ENCODE data around the gene GIMAP5.
"Not testable (repeated sequence)": the region's sequence is repeated elsewhere in the genome, so short reads cannot be mapped to it uniquely, and the experiment has no call there.

The GIMAP5 gene

DNA sequence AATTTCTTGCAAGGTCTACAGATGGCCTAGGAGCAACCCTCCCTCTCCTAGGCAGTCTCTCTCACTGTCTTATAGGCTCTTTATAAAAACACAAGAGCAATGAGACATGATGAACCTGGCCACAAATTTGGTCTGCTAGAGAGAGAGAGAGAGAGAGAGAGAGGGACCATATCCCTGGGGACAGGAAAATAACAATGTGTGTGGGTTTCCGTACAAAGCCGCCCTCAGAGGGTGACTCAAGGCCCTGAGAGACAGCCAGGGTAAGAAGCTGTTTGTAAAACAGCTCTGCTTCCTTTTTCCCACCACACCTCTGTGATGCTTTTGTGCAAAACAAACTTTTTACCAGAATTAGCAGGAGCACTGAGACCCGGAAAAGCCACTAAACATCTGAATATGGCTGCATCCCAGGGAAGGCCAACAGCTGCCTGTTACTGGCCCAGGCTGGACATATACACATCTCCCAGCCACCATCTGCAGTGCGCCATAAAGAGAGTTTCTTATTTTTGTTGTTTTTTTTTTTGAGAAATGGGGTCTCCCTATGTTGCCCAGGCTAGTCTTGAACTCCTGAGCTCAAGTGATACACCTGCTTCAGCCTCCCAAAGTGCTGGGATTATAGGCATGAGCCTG lies 18.4 kb downstream of the GIMAP5 start:
- no peak overlapping the region for H3K4me3 ChIP-seq (replicated peaks in 1 of 2; ENCODE audit: low read depth in 2 of 2, low read length in 2 of 2)
- DNase-seq (ENCODE audit: low read depth in 2 of 2) = peak in 1 of 2 donors; percentile 40
- TF ChIP-seq, protein P1, sequence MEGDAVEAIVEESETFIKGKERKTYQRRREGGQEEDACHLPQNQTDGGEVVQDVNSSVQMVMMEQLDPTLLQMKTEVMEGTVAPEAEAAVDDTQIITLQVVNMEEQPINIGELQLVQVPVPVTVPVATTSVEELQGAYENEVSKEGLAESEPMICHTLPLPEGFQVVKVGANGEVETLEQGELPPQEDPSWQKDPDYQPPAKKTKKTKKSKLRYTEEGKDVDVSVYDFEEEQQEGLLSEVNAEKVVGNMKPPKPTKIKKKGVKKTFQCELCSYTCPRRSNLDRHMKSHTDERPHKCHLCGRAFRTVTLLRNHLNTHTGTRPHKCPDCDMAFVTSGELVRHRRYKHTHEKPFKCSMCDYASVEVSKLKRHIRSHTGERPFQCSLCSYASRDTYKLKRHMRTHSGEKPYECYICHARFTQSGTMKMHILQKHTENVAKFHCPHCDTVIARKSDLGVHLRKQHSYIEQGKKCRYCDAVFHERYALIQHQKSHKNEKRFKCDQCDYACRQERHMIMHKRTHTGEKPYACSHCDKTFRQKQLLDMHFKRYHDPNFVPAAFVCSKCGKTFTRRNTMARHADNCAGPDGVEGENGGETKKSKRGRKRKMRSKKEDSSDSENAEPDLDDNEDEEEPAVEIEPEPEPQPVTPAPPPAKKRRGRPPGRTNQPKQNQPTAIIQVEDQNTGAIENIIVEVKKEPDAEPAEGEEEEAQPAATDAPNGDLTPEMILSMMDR (IDR thresholded peaks at IDR 0.05; ENCODE audit: low read depth, low read length) = no peak

DNA sequence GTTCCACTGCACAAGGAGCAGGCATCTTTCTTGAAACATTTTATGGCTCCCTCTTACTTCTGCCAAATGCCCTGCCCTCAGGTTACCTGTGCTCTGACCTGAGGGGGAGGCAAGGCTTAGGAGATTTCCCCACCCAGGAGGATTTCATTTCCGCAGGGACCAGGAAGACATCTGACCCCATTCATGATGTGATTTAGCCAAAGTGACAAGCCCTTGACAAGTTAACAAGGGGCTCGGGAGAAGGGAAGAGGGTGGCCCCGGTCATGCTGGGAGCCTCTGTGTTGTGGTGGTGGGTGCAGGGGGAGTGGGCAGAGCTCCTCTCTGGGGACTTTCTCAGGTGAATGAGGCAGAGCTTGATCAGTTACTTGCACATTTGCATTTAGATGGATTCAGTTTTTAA lies 18.9 kb downstream of the GIMAP5 start:
- TF ChIP-seq, protein P1 (IDR thresholded peaks at IDR 0.05; ENCODE audit: low read depth, low read length) = no peak
- no peak for DNase-seq (ENCODE audit: low read depth in 2 of 2)
- no peak overlapping the region for H3K4me3 ChIP-seq (replicated peaks in 1 of 2; ENCODE audit: low read depth in 2 of 2, low read length in 2 of 2)

DNA sequence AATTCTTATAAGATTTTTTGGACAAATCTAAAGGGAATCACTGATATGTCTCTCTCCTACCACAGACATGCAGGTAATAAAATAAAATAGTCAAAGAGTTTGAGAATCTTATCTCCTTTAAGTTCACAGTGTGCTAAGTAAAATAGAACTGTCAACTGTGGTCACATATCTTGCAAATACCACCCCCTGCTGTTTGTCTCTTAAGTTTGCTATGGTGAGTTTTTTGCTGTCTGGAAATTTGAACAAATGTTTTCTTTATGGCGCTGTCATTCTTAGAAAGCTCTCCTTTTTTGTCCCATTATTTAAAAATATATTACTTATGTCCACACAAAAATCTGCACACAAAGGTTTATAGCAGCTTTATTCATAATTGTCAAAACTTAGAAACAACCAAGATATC lies 19.6 kb downstream of the GIMAP5 start:
- peak in 1 of 2 donors; percentile 7 for DNase-seq (ENCODE audit: low read depth in 2 of 2)
- TF ChIP-seq, protein P1 (IDR thresholded peaks at IDR 0.05; ENCODE audit: low read depth, low read length) = no peak
- H3K4me3 ChIP-seq (replicated peaks in 1 of 2; ENCODE audit: low read depth in 2 of 2, low read length in 2 of 2) = no peak overlapping the region

DNA sequence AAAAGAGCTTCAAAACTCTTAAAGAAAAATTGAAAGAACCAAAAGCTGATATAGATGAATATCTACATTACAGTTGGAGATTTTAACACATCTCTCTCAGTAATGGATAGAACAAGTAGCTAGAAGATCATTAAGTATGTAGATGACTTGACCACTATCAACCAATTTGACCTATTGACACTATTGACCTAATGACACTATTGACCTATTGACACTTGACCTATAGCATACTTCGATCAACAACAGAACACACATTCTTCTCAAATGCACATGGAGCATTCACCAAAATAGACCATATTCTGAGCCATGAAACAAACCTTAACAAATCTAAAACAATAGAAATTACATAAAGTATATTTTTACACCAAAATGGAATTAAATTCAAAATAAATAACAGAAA lies 22.3 kb downstream of the GIMAP5 start:
- no peak for DNase-seq (ENCODE audit: low read depth in 2 of 2)
- TF ChIP-seq, protein P1 (IDR thresholded peaks at IDR 0.05; ENCODE audit: low read depth, low read length) = no peak
- no peak overlapping the region for H3K4me3 ChIP-seq (replicated peaks in 1 of 2; ENCODE audit: low read depth in 2 of 2, low read length in 2 of 2)

DNA sequence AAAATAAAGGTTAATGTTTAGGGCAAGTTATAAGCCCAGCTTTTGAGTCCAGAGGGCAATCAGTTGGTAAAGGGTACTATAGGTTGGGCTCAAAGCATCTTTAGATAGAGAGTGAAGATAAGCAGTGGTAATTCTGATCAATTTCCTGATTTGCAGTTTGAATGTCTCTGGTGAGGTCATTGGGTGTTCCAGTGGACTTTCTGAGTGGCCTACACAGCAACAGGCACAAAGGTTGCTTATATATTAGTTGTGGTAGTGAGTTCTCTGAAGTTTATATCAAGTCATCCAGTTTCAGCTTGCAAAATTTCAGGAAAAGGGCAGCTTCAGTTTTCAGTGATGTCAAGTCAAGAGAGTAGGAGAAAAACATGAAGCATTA lies 29.1 kb downstream of the GIMAP5 start:
- no peak overlapping the region for H3K4me3 ChIP-seq (replicated peaks in 1 of 2; ENCODE audit: low read depth in 2 of 2, low read length in 2 of 2)
- TF ChIP-seq, protein P1 (IDR thresholded peaks at IDR 0.05; ENCODE audit: low read depth, low read length) = no peak

DNA sequence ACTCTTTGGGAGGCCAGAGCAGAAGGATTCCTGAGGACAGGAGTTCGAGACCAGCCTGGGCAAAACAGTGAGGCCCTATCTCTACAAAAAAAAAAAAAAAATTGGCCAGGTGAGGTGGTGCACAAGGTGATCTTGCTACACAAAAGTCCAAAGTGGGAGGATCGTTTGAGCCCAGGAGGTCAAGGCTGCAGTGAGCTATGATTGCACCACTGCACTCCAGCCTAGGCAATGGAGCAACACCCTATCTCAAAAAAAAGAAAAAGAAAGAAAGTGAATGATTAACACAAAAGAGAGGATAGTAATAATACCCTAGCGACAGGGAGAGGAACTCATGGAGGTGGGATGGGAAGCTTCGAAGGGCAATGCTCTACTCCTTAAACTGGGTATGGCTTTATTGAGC lies 32.5 kb downstream of the GIMAP5 start:
- H3K4me3 ChIP-seq (replicated peaks in 1 of 2; ENCODE audit: low read depth in 2 of 2, low read length in 2 of 2) = no peak overlapping the region
- TF ChIP-seq, protein P1 (IDR thresholded peaks at IDR 0.05; ENCODE audit: low read depth, low read length) = no peak
- DNase-seq (ENCODE audit: low read depth in 2 of 2) = no peak

More for the DNA sequence above, 29.1 kb downstream of the GIMAP5 start:
- DNase-seq (ENCODE audit: low read depth in 2 of 2) = no peak

DNA sequence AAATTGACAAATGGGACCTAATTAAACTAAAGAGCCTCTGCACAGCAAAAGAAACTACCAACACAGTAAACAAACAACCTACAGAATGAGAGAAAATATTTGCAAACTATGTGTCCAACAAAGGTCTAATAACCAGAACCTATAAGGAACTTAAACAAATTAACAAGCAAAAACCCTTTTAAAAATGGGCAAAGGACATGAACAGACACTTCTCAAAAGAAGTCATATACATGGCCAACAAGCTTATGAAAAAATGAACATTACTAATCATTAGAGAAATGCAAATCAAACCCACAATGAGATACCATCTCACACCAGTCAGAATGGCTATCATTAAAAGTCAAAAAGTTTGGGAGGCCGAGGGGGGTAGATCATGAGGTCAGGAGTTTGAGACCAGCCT lies 36.9 kb downstream of the GIMAP5 start:
- not testable (repeated sequence) for DNase-seq (ENCODE audit: low read depth in 2 of 2); H3K4me3 ChIP-seq (replicated peaks in 1 of 2; ENCODE audit: low read depth in 2 of 2, low read length in 2 of 2)
